Esophagus squamous epithelium (tissue), 5 donors: ENCODE results near the gene PSMD13. TPM values are rescaled to one million over a fixed set of nuclear protein-coding genes. Genes with fewer than 3 reads are reported as not detected.

Experiments
- DNase-seq: peaks from one replicate; lab custom pipeline; 2025; lab: John Stamatoyannopoulos, UW
- H3K27ac ChIP-seq, 4 donors: fragments of 200-600 bp; sonication (generic); one replicate each; pipeline ENCODE4 v1.5.1; 2016 to 2019; ENCODE audit warnings: mild to moderate bottlenecking in 1 of 4
- H3K27me3 ChIP-seq, 4 donors: fragments of 200-600 bp; sonication (generic); 1 replicate in 3 of 4; 2 replicates in 1 of 4; pipeline versions ENCODE4 v1.5.1 to v1.6.0; 2017 to 2021; ENCODE audit warnings: antibody characterized with exemption in 1 of 4
- H3K36me3 ChIP-seq, 3 donors: fragments of 200-600 bp; sonication (generic); one replicate each; pipeline ENCODE4 v1.5.1; 2016 to 2019
- H3K4me1 ChIP-seq, 3 donors: fragments of 200-600 bp; sonication (generic); one replicate each; pipeline ENCODE4 v1.5.1; 2017 to 2019
- H3K4me3 ChIP-seq, 4 donors: fragments of 200-600 bp; sonication (generic); 1 replicate in 3 of 4; 2 replicates in 1 of 4; pipeline ENCODE4 v1.5.1; 2016 to 2019; ENCODE audit warnings: mild to moderate bottlenecking in 2 of 4, moderate library complexity in 1 of 4
- H3K9me3 ChIP-seq, 3 donors: fragments of 200-600 bp; sonication (generic); one replicate each; pipeline ENCODE4 v1.5.1; 2016 to 2019
- POLR2A ChIP-seq, 4 donors: fragments of 450-650 bp; IDR thresholded peaks; one replicate each; pipeline ENCODE4 v1.6.1; 2017; ENCODE audit warnings: antibody characterized with exemption in 4 of 4, mild to moderate bottlenecking in 4 of 4, moderate library complexity in 3 of 4
- WGBS, 2 donors: methylation state at CpG; one replicate each; pipeline ENCODE4 v1.1.5; 2018; 5-methylcytosine and 5-hydroxymethylcytosine counted together
- intact Hi-C: fragments of 100-400 bp; cut with DNase I; formaldehyde crosslinking; loops from one replicate; pipeline ENCODE4 v1.15.0; 2022
- total RNA-seq, 4 donors: library from RNA; depleted of rRNA; stranded (reverse); fragments of >200 nt; gene quantifications; one replicate each; pipeline ENCODE4 v1.1.0, GENCODE V29; 2016
- TF ChIP-seq, protein P1 (sequence below), 6 experiments: fragments of 450-650 bp in 4 of 6; fragments of 200-600 bp in 2 of 6; sonication (generic) in 2 of 6; IDR thresholded peaks; one replicate each; pipeline ENCODE4 v1.5.1; 2016 to 2019; ENCODE audit warnings: antibody characterized with exemption in 6 of 6, mild to moderate bottlenecking in 4 of 6, moderate library complexity in 4 of 6
- donor health status: DM: yes; HTN: yes; CAD: no.

PSMD13 gene
- total RNA-seq, 4 donors from 2014 or later: 46.4 to 116 (median 105) TPM

DNA sequence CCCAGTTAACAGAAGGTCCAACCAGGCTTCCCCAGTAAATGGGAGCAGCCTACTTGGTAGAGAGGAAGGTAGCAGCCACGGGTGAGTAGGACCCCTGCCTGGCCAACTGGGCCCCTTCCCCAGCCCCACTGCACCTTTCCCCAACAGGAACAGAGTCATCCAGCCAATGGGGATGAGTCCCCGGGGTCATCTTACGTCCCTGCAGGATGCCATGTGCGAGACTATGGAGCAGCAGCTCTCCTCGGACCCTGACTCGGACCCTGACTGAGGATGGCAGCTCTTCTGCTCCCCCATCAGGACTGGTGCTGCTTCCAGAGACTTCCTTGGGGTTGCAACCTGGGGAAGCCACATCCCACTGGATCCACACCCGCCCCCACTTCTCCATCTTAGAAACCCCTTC lies 22.7 kb upstream of the PSMD13 start:
- DNase-seq: no peak
- 61 to 87% methylated on average over 3 to 5 of the region's 7 CpGs for WGBS, 2 donors

DNA sequence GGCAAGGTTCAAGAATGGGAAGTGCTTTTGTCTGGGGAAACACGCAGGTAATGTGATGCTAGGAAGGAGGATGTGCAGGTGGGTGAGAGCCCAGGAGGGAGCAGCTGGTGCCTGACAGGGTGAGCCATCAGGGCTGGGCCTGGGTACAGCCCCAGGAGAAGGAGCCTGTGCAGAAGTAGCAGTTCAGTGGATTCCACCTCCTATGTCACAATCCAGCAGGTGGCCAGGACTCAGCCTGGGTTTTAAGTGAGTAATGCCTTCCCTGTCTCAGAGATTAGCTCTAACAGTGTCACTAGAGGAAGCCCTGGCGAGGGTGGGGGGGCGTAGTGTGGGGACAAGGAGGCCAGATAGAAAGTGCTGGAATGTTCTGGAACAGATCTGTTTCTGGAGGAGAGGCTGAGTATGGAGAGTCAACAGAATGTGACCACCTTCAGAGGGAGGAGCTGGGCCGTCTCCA lies 21.2 kb upstream of the PSMD13 start:
- intact Hi-C loops: no loop called here
- peaks cover 0 to 21% (median 4%) of the 10 kb centered on the region in 3 donors for H3K4me1 ChIP-seq
- no peak for DNase-seq
- TF ChIP-seq, protein P1, sequence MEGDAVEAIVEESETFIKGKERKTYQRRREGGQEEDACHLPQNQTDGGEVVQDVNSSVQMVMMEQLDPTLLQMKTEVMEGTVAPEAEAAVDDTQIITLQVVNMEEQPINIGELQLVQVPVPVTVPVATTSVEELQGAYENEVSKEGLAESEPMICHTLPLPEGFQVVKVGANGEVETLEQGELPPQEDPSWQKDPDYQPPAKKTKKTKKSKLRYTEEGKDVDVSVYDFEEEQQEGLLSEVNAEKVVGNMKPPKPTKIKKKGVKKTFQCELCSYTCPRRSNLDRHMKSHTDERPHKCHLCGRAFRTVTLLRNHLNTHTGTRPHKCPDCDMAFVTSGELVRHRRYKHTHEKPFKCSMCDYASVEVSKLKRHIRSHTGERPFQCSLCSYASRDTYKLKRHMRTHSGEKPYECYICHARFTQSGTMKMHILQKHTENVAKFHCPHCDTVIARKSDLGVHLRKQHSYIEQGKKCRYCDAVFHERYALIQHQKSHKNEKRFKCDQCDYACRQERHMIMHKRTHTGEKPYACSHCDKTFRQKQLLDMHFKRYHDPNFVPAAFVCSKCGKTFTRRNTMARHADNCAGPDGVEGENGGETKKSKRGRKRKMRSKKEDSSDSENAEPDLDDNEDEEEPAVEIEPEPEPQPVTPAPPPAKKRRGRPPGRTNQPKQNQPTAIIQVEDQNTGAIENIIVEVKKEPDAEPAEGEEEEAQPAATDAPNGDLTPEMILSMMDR (IDR thresholded peaks at IDR 0.05): no peak
- TF ChIP-seq POLR2A (IDR thresholded peaks at IDR 0.05): no peak
- H3K27ac ChIP-seq: peak overlapping the region in 1 of 4 donors; percentile 6
- H3K9me3 ChIP-seq: no peaks in the 10 kb centered on the region
- H3K36me3 ChIP-seq: peaks cover 35 to 78% (median 41%) of the 10 kb centered on the region in 3 donors
- WGBS, 2 donors: 81 to 86% methylated on average over 4 of the region's 4 CpGs
- no peaks in the 10 kb centered on the region for H3K27me3 ChIP-seq
- no peak overlapping the region for H3K4me3 ChIP-seq

More for the DNA sequence above, 22.7 kb upstream of the PSMD13 start:
- intact Hi-C loops: no loop called here
- Histone ChIP-seq H3K4me1 (peaks cover 13 to 36% (median 20%) of the 10 kb centered on the region in 3 donors), H3K9me3 (no peaks in the 10 kb centered on the region), H3K4me3 (no peak overlapping the region), H3K27me3 (no peaks in the 10 kb centered on the region), H3K36me3 (peaks cover 35 to 86% (median 52%) of the 10 kb centered on the region in 3 donors), H3K27ac (no peak overlapping the region)
- TF ChIP-seq, protein P1 (IDR thresholded peaks at IDR 0.05): no peak
- TF ChIP-seq POLR2A (IDR thresholded peaks at IDR 0.05): no peak

DNA sequence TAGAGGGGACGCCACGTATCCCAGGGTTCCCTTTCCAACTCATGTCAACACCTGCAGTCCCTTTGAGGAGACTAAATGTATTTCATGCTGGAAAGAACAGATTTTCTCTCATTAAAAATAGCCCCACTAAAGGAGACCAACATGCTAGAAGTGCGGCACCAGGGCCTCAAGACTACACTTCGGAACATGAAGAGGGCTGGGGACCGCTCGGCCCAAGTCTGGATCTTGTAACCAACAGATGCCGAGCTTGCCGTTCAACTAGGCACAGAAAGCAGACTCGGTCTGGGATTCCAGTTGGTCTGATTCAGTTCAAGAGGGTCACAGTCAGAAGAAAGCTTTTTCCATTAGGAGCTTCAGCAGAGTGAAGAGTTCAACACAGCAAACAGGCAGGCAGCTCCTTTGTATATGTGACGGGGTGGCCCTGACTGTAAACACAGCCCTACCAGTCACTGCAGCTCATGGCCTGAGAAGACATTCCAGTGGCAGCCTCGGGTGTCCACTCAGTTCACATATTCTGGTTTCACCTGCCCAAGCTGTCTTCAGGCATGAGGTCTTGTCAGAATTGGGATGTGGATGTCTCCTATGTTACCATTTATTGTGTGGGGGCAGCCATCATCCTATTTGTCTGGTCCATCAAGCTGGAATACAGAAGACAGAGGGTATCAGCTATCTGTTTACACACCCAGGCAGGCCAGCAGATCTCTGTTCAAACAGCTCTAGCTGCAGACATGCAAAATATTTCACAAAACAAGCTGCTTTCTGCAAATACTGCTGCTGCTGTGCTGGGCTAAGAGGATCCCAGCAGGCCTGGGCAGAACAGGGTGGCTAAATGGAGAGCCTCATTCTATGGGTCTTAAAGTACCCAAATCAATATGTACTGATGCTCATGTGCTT lies 20.4 kb upstream of the PSMD13 start:
- intact Hi-C loops: no loop called here
- WGBS, 2 donors: 80 to 82% methylated on average over 1 to 9 of the region's 11 CpGs
- Histone ChIP-seq H3K9me3 (no peaks in the 10 kb centered on the region), H3K4me1 (peaks cover 0 to 13% (median 3%) of the 10 kb centered on the region in 3 donors), H3K4me3 (no peak overlapping the region), H3K27ac (no peak overlapping the region), H3K36me3 (peaks cover 28 to 71% (median 37%) of the 10 kb centered on the region in 3 donors), H3K27me3 (no peaks in the 10 kb centered on the region)
- TF ChIP-seq POLR2A (IDR thresholded peaks at IDR 0.05): no peak
- TF ChIP-seq, protein P1 (IDR thresholded peaks at IDR 0.05): no peak
- DNase-seq: no peak

DNA sequence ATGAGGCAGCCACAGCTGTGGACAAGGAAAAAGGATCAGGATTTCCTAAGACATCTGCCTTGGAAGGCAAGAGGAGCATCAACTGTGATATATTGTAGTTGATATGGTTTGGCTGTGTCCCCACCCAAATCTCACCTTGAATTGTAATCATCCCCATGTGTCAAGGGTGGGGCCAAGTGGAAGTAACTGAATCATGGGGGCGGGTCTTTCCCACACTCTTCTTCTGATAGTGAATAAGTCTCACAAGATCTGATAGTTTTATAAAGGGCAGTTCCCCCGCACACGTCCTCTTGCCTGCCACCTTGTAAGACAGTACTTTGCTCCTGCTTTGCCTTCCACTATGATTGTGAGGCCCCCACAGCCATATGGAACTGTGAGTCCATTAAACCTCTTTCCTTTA lies 19.1 kb upstream of the PSMD13 start:
- 84 to 85% methylated on average over 3 of the region's 3 CpGs for WGBS, 2 donors
- no peak overlapping the region for H3K27ac ChIP-seq
- no peaks in the 10 kb centered on the region for H3K27me3 ChIP-seq
- no peaks in the 10 kb centered on the region for H3K9me3 ChIP-seq
- DNase-seq: no peak
- intact Hi-C loops: no loop called here
- peaks cover 23 to 71% (median 25%) of the 10 kb centered on the region in 3 donors for H3K36me3 ChIP-seq
- no peak overlapping the region for H3K4me3 ChIP-seq
- TF ChIP-seq, protein P1 (IDR thresholded peaks at IDR 0.05): no peak
- TF ChIP-seq POLR2A (IDR thresholded peaks at IDR 0.05): no peak
- H3K4me1 ChIP-seq: peaks cover 0 to 9% (median 3%) of the 10 kb centered on the region in 3 donors
